ENCODE measurements around the gene CDH19. TPM values are rescaled to one million over a fixed set of nuclear protein-coding genes. Genes with fewer than 3 reads are reported as not detected.

The CDH19 gene
- total RNA-seq, 1 experiment from 2014 or later = not detected

GRCh38 chr18:66635342-66635741 is 31.5 kb upstream of the CDH19 start:
- Histone ChIP-seq H3K36me3 (ENCODE audit: control insufficient read depth in 1 of 2, insufficient read depth in 2 of 2, low read length in 2 of 2) (no peaks in the 10 kb centered on the region), H3K9me2 (ENCODE audit: insufficient read depth) (no peaks in the 10 kb centered on the region), H3K4me3 (replicated peaks in 1 of 2; ENCODE audit: low read depth in 1 of 2, low read length in 2 of 2) (no peak overlapping the region), H3K4me2 (ENCODE audit: low read length) (no peak overlapping the region), H3K27me3 (ENCODE audit: insufficient read depth, low read length) (no peaks in the 10 kb centered on the region), H3K9me3 (ENCODE audit: control insufficient read depth in 1 of 2, insufficient read depth in 1 of 2, low read depth in 1 of 2, low read length in 2 of 2) (peaks cover 8 to 16% of the 10 kb centered on the region in 2 experiments; a peak in 2 of 4 replicates), H4K20me1 (ENCODE audit: insufficient read depth) (no peaks in the 10 kb centered on the region), H3K4me1 (ENCODE audit: control insufficient read depth in 1 of 2, insufficient read depth in 2 of 2, low read length in 2 of 2) (no peaks in the 10 kb centered on the region), H3K9ac (ENCODE audit: low read length) (no peak overlapping the region), H2AFZ (ENCODE audit: low read depth, low read length, poor library complexity, severe bottlenecking) (no peak overlapping the region), H3K79me2 (ENCODE audit: insufficient read depth, low read length) (no peaks in the 10 kb centered on the region), H3K27ac (ENCODE audit: low read depth, low read length) (no peak overlapping the region)
- TF ChIP-seq CEBPB (IDR thresholded peaks at IDR 0.05; ENCODE audit: low read depth) (no peak), FOSL1 (IDR thresholded peaks at IDR 0.05; ENCODE audit: low read depth) (no peak), ZNF274 (IDR thresholded peaks at IDR 0.05; ENCODE audit: low read depth, low read length) (no peak), ELF1 (IDR thresholded peaks at IDR 0.05; ENCODE audit: borderline replicate concordance, low read depth) (no peak), JUND (IDR thresholded peaks at IDR 0.05) (no peak), RAD21 (IDR thresholded peaks at IDR 0.05; ENCODE audit: low read depth) (no peak), EZH2phosphoT487 (IDR thresholded peaks at IDR 0.05; ENCODE audit: borderline replicate concordance) (no peak), ZBTB33 (IDR thresholded peaks at IDR 0.05; ENCODE audit: extremely low read depth, insufficient replicate concordance, low read length) (no peak), YY1 (IDR thresholded peaks at IDR 0.05; ENCODE audit: extremely low read depth, insufficient replicate concordance, low read depth, low read length) (no peak), EZH2 (IDR thresholded peaks at IDR 0.05) (no peak), CTCF (IDR thresholded peaks at IDR 0.05 in 2 of 3, conservative IDR thresholded peaks at IDR 0.05 in 1 of 3; ENCODE audit: borderline replicate concordance in 1 of 3, insufficient read depth in 1 of 3, low read depth in 2 of 3, low read length in 2 of 3) (no peak), TCF7L2 (IDR thresholded peaks at IDR 0.05; ENCODE audit: borderline replicate concordance, extremely low read depth, insufficient read depth, insufficient read length) (no peak), POLR2AphosphoS5 (IDR thresholded peaks at IDR 0.05; ENCODE audit: low read depth, low read length) (no peak), CBX3 (IDR thresholded peaks at IDR 0.05; ENCODE audit: low read depth) (no peak)
- ATAC-seq (no peak), DNase-seq (ENCODE audit: low read depth, low spot score) (no peak)
- no TSS peak for BruUV-seq (replicated peaks)
- intact Hi-C loops (cut with micrococcal nuclease) = no loop called here
- ChIA-PET POLR2A (no interaction called here), RAD21 (ENCODE audit: low non-redundant PET in 1 of 2, low total read pairs in 2 of 2, uncharacterized antibody in 2 of 2, unreplicated experiment in 2 of 2) (no interaction called here), CTCF (no interaction called here)

Measured in HCT116 (cell line).